Fibroblast of mammary gland (primary cell): ENCODE data around the gene ZBTB42.

Experiments used
- DNase-seq: peaks from one replicate; pipeline ENCODE4 v3.0.0-alpha.2; 2010; ENCODE audit warnings: low read depth
- H3K4me3 ChIP-seq: 2 replicates; pipeline ENCODE4 v1.5.1; 2011; ENCODE audit warnings: low read depth, mild to moderate bottlenecking, low read length, moderate library complexity; ENCODE audit not compliant: control insufficient read depth
- TF ChIP-seq, protein P1 (sequence below): conservative IDR thresholded peaks from 2 replicates; pipeline ENCODE4 v1.5.1; 2011; ENCODE audit warnings: low read depth, low read length, inconsistent platforms; ENCODE audit not compliant: control insufficient read depth, insufficient read depth

The ZBTB42 gene

DNA sequence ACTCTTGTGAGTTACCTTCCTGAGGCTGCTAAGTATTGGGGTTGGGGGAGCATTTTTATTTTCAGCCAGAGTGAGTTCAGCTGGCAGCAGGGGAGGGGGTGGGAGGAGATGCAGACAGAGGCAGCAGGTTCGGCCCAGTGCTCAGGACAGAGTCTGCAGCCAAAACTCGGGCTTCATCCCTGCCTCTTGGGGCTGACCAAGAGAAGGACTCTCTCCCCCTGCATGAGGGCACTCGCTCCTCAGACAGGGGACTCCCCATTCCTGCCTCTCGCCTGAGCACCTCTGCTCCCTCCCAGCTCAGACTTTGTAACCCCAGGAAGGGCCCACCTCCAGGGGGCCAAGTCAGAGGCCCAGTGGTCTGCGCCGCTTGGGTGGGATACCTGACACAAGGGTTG is 4.2 kb upstream of the ZBTB42 start:
- no peak overlapping the region for H3K4me3 ChIP-seq
- no peak for DNase-seq
- TF ChIP-seq, protein P1, sequence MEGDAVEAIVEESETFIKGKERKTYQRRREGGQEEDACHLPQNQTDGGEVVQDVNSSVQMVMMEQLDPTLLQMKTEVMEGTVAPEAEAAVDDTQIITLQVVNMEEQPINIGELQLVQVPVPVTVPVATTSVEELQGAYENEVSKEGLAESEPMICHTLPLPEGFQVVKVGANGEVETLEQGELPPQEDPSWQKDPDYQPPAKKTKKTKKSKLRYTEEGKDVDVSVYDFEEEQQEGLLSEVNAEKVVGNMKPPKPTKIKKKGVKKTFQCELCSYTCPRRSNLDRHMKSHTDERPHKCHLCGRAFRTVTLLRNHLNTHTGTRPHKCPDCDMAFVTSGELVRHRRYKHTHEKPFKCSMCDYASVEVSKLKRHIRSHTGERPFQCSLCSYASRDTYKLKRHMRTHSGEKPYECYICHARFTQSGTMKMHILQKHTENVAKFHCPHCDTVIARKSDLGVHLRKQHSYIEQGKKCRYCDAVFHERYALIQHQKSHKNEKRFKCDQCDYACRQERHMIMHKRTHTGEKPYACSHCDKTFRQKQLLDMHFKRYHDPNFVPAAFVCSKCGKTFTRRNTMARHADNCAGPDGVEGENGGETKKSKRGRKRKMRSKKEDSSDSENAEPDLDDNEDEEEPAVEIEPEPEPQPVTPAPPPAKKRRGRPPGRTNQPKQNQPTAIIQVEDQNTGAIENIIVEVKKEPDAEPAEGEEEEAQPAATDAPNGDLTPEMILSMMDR: no peak

DNA sequence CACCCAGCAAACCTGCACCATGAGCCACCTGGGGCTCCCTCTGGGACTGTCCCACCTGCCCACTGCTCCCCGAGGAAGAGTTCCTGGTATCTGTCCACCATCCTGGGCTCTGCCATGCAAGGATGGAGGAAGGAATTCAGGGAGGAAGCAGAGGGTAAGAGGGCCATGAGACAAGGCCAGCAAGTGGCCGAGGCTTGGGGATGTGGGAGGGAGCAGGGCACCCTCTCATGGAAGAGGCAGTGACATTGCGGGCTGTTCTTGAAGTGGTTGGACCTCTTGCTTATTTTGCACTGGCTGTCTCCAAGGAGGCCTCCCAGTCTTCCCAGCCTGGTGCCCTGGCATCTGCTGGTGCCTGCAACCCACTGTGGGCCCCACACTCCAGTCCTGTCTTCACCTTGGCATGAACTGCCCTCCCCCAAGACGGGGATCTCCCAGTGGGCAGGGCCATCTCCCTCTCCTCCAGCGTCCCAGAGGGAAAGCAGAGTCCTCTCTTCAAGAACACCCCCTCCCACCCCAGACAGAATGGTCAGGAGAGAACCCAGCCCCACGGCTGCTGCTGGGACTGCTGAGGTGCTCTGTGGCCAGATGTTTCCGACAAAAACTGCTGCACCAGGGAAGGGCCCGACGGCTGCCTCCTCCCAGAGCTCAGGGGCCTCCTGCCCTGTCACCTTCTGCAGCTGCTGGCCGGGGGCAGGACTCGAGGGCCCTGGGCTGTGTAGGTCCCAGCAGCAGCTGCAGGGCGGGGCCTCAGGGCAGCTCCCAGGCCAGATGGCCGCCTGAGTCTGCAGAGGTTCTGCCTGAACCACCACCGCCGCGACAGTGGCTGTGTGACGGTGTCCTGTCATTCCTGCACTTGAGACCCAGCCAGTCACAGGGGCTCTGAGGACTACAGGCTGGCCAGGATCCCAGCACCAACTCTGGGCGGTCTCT is 3.5 kb upstream of the ZBTB42 start:
- no peak overlapping the region for H3K4me3 ChIP-seq

DNA sequence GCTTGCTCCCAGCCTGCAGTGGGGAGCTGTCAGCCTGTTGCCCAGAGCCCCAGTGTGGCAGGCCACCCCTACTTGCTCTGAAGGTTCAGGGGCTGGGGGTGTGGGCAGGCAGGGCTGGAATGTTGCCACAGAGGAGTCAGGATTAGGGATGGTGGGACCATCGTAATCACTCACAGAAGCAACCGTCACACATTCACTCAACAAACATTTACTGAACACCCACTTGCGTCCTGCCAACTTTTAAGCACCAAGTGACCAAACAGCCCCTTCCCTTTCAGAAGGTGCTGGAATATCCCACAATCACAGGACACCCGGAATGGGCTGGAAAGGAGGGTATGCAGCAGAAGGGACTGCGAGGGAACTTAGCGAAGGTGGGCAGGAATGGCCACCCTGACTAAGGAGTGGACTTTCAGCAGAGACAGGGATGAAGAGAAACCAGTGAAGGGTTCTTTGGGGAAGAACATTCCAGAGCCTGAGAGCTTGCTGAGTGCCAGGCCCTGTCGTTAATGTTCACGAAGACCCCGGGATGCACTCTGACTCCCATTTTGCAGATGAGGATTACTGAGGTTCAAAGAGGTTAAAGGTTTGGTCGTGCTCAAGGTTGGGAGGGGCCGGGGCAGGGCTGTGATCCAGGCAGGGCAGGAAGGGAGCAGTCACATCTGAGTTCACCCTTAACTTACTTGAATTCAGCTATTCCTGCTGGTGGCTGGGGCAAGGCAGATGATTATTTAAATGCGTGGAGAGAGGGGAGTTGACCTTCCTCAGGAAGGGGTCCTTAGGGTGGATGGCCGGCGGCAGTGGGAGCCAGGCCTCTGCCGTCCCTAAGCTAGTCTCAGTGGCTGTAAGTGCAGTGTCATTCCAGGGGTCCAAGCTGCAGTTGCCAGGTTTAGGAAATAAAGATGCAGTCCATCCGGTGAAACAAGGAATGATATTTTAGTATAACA is 2.3 kb upstream of the ZBTB42 start:
- DNase-seq: no peak
- TF ChIP-seq, protein P1: no peak
- H3K4me3 ChIP-seq: no peak overlapping the region

More for the DNA sequence above, 3.5 kb upstream of the ZBTB42 start:
- TF ChIP-seq, protein P1: no peak
- no peak for DNase-seq

DNA sequence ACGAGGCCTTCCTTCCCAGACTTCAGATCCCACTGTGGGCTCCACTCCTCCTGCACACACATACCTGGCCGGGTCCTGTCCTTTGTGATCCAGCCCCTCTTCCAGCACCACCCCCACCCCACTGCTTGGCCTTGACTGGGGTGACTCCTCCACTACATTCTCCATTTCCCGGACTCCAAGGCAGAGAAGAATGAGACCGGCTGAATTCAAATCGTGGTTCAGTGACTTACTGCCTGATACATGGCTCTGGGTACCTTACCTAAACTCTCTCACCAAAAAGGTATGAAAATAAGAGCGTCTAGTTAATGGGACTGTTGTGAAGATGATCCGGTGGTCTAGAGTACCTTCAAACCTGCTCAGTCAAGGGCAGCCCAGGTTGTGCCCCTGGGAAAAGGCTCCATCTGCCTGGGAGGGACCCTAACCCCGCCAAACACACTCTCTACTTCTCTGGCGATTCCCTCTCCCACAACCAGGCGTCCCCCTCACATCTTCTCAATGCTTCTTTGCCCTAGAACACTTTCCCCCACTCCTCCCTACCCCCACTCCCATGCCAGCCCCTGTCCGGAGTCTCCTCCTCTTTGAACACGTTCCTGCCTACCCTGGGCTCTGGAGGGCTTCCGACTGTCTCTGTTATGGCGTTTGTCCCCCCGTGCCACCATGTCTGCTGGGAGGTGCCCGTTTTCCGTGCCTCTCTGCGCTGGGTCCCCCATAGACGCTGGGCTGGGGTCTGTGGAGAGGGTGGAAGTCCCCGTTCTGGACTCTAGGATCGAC is 1.5 kb upstream of the ZBTB42 start:
- no peak for DNase-seq
- peak overlapping the region; percentile 45 for H3K4me3 ChIP-seq
- TF ChIP-seq, protein P1: peak; percentile 14

DNA sequence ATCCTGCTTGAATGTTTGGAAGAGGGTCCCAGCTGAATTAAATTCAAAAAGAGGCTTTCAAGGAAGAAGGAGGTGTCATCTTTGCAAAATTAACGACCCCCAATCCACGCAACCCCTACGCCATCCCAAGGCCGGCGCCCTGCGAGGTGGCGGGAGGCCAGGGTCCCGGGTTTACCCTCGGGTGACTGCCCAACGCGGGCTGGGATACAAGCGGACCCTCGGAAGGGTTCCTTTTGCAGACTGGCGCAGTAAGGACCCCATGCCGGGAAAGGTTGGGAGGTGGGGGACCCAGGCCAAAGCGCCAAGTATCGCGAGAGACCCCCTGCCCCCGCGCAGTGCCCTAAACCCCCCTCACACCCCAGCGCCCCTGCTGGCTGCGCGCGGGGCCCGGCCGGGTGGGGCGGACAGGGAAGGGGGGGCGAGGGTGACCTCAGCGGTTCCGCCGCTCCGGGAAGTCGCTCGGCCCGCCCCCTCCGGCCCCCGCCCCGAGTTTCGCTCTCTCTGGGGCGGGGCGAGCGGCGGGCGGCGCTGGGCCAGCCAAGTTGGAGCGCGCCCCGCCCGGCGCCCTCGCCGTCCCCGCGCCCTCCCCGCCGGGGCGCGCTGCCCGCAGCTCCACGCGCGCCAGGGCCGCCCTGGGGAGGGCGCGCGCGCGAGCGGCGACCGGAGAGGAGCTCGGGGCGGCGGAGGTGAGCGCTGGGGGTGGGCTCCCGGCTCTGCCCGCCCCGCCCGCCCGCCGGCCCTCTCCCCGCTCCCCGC is 708 bp upstream of the ZBTB42 start:
- peak overlapping the region; percentile 45 for H3K4me3 ChIP-seq
- DNase-seq: peak; percentile 56
- TF ChIP-seq, protein P1: no peak
